K562 treated with DMSO at 1 percent for 24 hours (cell line): ENCODE measurements around the gene GSTA3. TPM values are rescaled to one million over a fixed set of nuclear protein-coding genes. Genes with fewer than 3 reads are reported as not detected.

Source experiments
- total RNA-seq: library from RNA; unstranded; fragments of 300-600 nt; gene quantifications from 2 replicates; pipeline ENCODE4 v1.2.3, GENCODE V29; 2022; ENCODE audit warnings: low read depth; ENCODE audit not compliant: insufficient read depth

Gene GSTA3
- not detected in 2 replicates for total RNA-seq

GRCh38 chr6:52909531-52909930 lies at the start of gene GSTA3:
Gene GSTA3 (minus strand): TSS chr6:52909698. CDS start chr6:52905834, 3,864 bp downstream.

Other genes starting within 250 kb of the GSTA3 start
- 9.9 and 14.3 TPM in 2 replicates for gene TMEM14A, start 238.6 kb downstream of the GSTA3 start, total RNA-seq
- 0.30 TPM in 1 of 2 replicates, not detected in the other for gene GSTA2, start 146.2 kb downstream of the GSTA3 start, total RNA-seq
- not detected in 2 replicates for gene GSTA1, start 105.9 kb downstream of the GSTA3 start, total RNA-seq
- gene GSTA5, start 68.9 kb downstream of the GSTA3 start, total RNA-seq, result not detected in 2 replicates
- 2.7 and 3.9 TPM in 2 replicates for gene GSTA4, start 85.6 kb upstream of the GSTA3 start, total RNA-seq
- gene CILK1, start 152.1 kb upstream of the GSTA3 start, total RNA-seq, result 2.9 and 3.5 TPM in 2 replicates
- 41.2 and 47.5 TPM in 2 replicates for gene FBXO9, start 155.7 kb upstream of the GSTA3 start, total RNA-seq
- not detected in 2 replicates for gene GCM1, start 239.1 kb upstream of the GSTA3 start, total RNA-seq